Endothelial cell of hepatic sinusoid (primary cell): ENCODE measurements around the gene ARHGEF16.

ENCODE experiments used
- in situ Hi-C: cut with HindIII; loops from 2 replicates; pipeline ENCODE4 v1.10.0; 2017; ENCODE audit warnings: low sequenced_read_pairs

Gene ARHGEF16

GRCh38 chr1:3509721-3510120 lies 55.3 kb downstream of the ARHGEF16 start:
- in situ Hi-C loops, result loop anchor here (5.0 kb wide), 1 partner anchor 43 kb away; no protein-coding TSS in a partner anchor

- in situ Hi-C loops, result no loop called here
Observed at GRCh38 chr1:3510136-3510955, 55.9 kb downstream of the ARHGEF16 start.

DNA sequence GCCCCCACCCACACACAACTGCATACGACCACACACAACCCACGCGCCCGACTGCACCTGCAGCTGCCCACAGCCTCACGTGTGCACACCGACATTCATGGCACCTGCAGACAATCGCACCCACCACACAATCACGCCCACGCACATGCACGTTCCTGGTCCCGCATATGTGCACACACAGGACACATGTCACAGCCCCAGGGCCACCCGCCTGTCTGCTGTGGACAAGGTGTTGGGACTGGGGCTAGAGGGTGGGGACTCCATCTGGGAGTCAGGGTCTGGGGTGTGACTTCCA lies 56.4 kb downstream of the ARHGEF16 start:
- in situ Hi-C loops, result no loop called here

DNA sequence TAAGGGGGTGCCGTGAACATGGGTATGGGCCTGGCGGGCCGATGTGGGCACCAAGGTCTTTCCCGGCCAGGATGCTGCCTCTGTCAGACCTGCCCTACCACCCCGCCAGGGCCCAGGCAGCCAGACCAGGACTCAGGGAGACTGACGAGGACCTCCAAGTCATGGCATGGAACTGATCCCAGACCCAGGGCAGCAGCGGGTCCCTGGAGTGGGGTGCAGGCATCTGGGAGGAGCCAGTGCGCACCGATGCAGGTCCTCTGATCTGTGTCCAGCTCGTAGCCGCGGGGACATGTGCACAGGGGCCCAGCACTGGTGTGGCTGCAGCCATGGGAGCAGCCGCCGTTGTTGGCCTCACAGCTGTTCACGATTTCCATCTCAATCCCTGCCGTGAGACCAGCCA lies 56.8 kb downstream of the ARHGEF16 start:
- in situ Hi-C loops, result no loop called here

- in situ Hi-C loops, result no loop called here
Observed at GRCh38 chr1:3511856-3512255, 57.4 kb downstream of the ARHGEF16 start.

DNA sequence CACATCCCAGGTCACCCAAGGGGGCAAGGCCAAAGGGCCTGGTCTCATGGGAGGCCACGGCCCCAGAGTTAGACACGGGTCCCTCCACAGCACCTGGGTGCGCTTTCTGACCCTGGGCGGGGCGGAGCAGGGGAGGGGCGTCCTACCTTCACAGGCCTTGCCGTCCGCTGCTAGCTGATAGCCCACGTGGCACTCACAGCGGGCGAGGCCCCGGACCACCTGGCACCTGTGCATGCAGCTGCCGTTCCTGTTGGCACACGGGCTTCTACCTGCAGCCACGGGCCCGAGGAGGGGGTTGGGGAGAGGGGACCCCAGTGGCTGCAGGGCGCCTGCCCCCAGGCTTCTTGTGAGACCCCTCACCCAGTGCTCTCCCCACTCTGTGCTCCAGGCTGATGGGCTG lies 59.9 kb downstream of the ARHGEF16 start:
- in situ Hi-C loops, result no loop called here

DNA sequence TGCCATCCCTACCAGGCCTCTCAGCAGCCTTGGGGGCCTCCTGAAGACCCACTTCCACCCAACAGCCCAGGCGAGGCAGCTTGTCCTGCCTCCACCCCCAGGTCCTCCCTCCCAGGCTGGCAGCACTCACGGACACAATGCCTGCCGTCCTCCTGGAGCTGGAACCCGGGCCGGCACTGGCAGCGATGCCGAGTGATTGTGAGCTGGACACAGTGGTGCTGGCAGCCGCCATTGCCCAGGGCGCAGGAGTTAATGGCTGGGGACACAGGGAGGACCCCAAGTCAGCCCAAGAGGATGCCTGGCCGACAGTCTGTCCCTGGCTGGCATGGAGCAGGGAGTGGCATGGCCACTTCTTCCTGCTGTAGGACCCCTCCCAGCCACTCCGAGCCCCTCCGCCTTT lies 60.8 kb downstream of the ARHGEF16 start:
- in situ Hi-C loops, result no loop called here

- in situ Hi-C loops, result no loop called here
Observed at GRCh38 chr1:3515774-3516480, 61.5 kb downstream of the ARHGEF16 start.

- in situ Hi-C loops, result no loop called here
Observed at GRCh38 chr1:3516481-3516869, 62.0 kb downstream of the ARHGEF16 start.

GRCh38 chr1:3516911-3517675 lies 62.6 kb downstream of the ARHGEF16 start:
- in situ Hi-C loops, result no loop called here

DNA sequence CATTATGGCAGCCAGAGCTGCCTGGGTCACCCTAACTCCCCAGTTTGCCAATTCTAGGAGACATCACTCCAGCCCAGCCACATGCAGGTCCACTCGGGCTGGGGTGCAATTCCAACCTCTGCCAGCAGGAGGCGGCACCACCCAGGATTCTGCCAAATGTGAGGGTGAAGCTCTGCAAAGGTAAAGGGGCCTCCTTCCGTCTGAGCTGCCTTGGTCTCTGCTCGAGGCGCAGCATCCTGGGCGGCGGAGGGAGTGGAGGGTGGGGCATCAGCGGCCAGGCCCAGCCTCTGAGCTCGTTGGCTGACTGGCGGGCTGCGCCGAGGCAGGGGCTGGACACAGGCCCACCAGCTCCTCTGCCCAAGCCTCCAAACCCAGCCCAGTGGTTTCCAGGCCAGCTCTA lies 63.8 kb downstream of the ARHGEF16 start:
- in situ Hi-C loops, result no loop called here

DNA sequence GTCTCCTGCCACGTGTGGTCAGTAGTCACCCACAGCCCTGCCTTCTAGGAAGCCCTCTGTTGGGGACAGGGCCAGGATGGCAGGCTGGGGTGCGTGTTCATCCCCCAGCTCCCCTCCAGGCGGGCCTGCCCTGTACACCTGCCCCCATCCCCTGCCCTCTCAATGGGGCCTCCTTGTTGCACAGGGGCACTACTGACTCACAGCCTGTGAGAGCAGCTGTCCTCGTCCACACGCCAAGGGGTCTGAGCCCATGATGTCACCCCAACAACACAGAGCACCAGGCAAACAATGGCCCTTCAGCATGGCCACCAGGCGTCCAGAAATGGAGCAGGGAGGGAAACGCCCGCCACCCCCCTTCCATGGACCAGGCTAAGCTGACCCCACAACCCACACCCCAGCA lies 64.3 kb downstream of the ARHGEF16 start:
- in situ Hi-C loops, result no loop called here

- in situ Hi-C loops, result no loop called here
Observed at GRCh38 chr1:3519301-3519885, 64.9 kb downstream of the ARHGEF16 start.

DNA sequence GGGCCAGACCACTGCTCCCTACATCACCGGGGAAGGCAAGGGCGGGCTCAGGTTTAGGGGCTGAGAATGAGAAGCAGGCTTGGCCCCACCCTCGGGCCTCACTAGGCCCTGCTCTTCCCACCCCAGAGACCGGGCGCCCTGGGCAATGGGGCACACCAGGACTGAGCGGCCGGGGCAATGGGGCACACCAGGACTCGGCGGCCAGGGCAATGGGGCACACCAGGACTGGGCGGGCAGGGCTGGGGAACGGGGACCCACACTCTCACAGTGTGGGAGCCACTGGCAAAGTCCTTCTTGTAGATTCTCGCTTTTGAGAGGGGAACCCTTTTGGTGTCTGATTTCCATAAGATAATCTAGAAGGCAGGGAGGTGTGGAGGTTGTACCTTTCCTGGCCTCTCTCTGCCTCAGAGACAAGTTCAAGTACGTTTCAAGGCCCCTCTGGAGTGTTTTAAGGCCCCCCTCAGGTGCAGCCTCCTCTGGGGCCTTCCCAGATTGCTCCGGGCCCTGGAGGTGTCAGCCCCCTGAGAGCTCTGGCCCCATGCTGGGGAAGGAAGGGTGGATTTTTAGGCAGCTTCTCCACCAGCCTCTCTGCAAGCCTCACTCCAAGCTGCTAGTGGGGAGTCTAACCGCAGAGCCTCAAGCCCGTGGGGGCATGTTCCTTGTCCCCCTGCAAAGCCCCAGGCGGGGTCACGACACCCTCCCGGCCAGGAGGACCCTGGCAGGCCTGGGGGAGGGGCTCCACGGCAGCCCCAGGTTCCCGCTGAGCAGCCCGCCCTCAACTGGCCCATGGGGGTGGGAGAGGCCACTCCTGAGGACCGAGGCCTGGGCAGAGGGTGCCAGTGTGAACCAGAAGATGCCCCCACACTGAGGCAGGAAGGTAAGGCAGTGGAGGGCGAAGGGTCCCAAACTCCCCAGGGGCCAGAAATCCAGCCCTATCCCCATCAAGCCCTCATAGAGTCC lies 66.2 kb downstream of the ARHGEF16 start:
- in situ Hi-C loops, result loop anchor here (5.0 kb wide), 1 partner anchor 68 kb away; the partner anchor contains the start of gene ARHGEF16

- in situ Hi-C loops, result loop anchor here (5.0 kb wide), 1 partner anchor 69 kb away; the partner anchor contains the start of gene ARHGEF16
Observed at GRCh38 chr1:3521426-3521825, 67.0 kb downstream of the ARHGEF16 start.

DNA sequence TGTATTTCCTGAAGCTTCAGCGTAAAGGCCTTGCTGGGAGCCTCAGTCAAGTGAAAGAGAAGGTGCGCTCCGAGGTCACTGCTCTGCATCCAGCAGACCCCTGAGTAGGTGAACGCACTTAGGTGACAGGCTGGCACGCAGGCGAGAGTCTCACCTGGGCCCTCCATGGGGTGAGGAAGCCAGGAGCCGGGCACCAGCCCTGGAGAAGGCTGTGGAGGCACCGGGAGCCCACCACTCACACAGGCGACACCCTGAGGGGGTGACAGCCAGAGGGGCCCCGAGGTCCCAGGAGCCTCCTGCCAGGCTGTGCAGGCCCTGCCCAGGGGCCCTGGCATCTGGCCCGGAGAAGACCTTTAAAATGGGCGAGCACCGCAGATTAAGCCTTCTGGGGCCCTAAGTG lies 67.6 kb downstream of the ARHGEF16 start:
- in situ Hi-C loops, result loop anchor here (5.0 kb wide), 1 partner anchor 70 kb away; the partner anchor contains the start of gene ARHGEF16

GRCh38 chr1:3522564-3523265 lies 68.2 kb downstream of the ARHGEF16 start:
- in situ Hi-C loops, result loop anchor here (5.0 kb wide), 1 partner anchor 70 kb away; the partner anchor contains the start of gene ARHGEF16

DNA sequence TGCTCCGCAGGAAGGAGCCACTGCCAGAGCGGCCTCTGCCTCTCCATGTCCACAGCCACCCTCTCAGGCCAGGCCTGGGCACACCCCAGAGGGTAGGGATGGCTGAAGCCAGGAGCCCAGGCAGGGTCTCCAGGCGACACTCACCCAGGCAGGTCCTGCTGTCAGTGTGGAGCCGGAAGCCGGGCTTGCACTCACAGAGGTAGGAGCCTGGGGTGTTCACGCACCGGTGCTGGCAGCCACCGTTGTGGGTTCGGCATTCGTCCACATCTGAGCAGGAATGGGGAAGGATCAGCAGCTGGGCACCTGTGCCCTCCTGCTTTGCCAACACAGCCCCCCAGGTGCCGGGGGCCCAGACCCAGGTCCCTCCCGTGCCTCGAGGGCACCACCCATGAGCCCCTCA lies 69.5 kb downstream of the ARHGEF16 start:
- in situ Hi-C loops, result loop anchor here (5.0 kb wide), 1 partner anchor 72 kb away; the partner anchor contains the start of gene ARHGEF16

DNA sequence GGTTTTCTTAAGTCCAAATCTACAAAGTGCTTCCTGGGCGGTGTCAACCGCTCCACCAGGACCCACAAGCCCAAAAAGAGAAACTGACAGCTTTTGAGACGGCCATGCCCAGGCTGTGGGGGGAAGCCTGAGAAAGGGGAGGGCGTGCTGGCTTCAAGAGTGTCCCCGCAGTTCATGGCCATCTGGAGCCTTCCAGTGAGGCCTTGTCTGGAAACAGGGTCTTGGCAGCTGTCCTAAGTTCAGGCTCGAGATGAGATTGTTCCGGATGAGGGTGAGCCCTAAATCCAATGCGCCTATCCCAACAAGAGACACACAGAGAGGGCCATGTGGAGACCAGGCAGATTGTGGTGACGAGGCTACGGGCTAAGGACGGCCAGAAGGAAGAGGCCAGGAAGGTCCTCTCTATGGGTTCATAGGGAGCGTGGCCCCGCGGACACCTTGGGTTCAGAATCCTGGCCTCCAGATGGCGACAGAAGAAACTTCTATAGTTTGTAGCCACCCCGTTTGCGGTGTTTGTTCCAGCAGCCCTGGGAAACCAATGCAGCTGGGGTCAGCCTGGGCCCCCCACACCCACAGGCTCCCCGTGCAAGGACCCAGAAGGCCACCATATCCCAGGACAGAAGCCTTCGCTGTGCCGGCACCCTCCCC lies 70.2 kb downstream of the ARHGEF16 start:
- in situ Hi-C loops, result loop anchor here (5.0 kb wide), 1 partner anchor 72 kb away; the partner anchor contains the start of gene ARHGEF16
